Loucy (cell line): ENCODE measurements around the gene ZFHX3.

ENCODE experiments used
- H2AFZ ChIP-seq: fragments of 200-600 bp; sonication (generic); 2 replicates; pipeline ENCODE4 v1.6.0; 2016; ENCODE audit warnings: antibody characterized with exemption, mild to moderate bottlenecking, low read length, moderate library complexity
- H3F3A ChIP-seq: fragments of 200-600 bp; 2 replicates; pipeline ENCODE4 v1.6.0; 2016; ENCODE audit warnings: antibody characterized with exemption, low read depth, mild to moderate bottlenecking
- H3K27me3 ChIP-seq: fragments of 200-600 bp; sonication (generic); 2 replicates; pipeline ENCODE4 v1.6.1; 2014; ENCODE audit warnings: low read length, mild to moderate bottlenecking; ENCODE audit not compliant: insufficient read depth, poor library complexity, severe bottlenecking
- H3K36me3 ChIP-seq: fragments of 200-600 bp; sonication (generic); 2 replicates; pipeline ENCODE4 v1.6.1; 2016; ENCODE audit warnings: low read length; ENCODE audit not compliant: insufficient read depth
- H3K4me1 ChIP-seq: fragments of 200-600 bp; sonication (generic); 2 replicates; pipeline ENCODE4 v1.5.1; 2014; ENCODE audit warnings: low read length, mild to moderate bottlenecking; ENCODE audit not compliant: insufficient read depth, poor library complexity, severe bottlenecking
- H3K4me2 ChIP-seq: fragments of 200-600 bp; sonication (generic); 2 replicates; pipeline ENCODE4 v1.6.0; 2014; ENCODE audit warnings: antibody characterized with exemption, low read length, low read depth, mild to moderate bottlenecking; ENCODE audit not compliant: poor library complexity, severe bottlenecking
- H3K4me3 ChIP-seq: fragments of 200-600 bp; sonication (generic); 2 replicates; pipeline ENCODE4 v1.5.1; 2014; ENCODE audit warnings: low read length, mild to moderate bottlenecking, mixed read lengths; ENCODE audit not compliant: poor library complexity, severe bottlenecking
- H3K79me2 ChIP-seq: fragments of 200-600 bp; sonication (generic); 2 replicates; pipeline ENCODE4 v1.6.1; 2014; ENCODE audit warnings: low read length; ENCODE audit not compliant: insufficient read depth
- H3K9ac ChIP-seq: fragments of 200-600 bp; sonication (generic); 2 replicates; pipeline ENCODE4 v1.6.0; 2014; ENCODE audit warnings: mild to moderate bottlenecking, low read depth, low read length, moderate library complexity; ENCODE audit not compliant: poor library complexity, severe bottlenecking
- H3K9me2 ChIP-seq: fragments of 200-600 bp; sonication (generic); replicated peaks from 2 replicates; pipeline ENCODE4 v1.6.1; 2016; ENCODE audit warnings: low read depth, low read length, mixed read lengths
- H3K9me3 ChIP-seq: fragments of 200-600 bp; sonication (generic); 2 replicates; pipeline ENCODE4 v1.6.1; 2014; ENCODE audit warnings: mild to moderate bottlenecking, antibody characterized with exemption, low read length, low read depth; ENCODE audit not compliant: insufficient read depth
- H4K20me1 ChIP-seq: fragments of 200-600 bp; sonication (generic); 2 replicates; pipeline ENCODE4 v1.6.0; 2014; ENCODE audit warnings: antibody characterized with exemption, low read length, mild to moderate bottlenecking; ENCODE audit not compliant: insufficient read depth, poor library complexity, severe bottlenecking
- CTCF ChIP-seq: fragments of 200-600 bp; sonication (generic); conservative IDR thresholded peaks from 2 replicates; pipeline ENCODE4 v1.5.1; 2014; ENCODE audit warnings: mild to moderate bottlenecking, antibody characterized with exemption, low read length
- EZH2phosphoT487 ChIP-seq: fragments of 200-600 bp; IDR thresholded peaks from 2 replicates; pipeline ENCODE4 v1.6.1; 2018; ENCODE audit warnings: antibody characterized with exemption, mild to moderate bottlenecking, moderate library complexity, borderline replicate concordance

Gene ZFHX3

GRCh38 chr16:72898216-72898825, 149.6 kb downstream of the ZFHX3 start:
- no peaks in the 10 kb centered on the region for H3K4me1 ChIP-seq
- H3K79me2 ChIP-seq = no peaks in the 10 kb centered on the region
- H3K36me3 ChIP-seq = no peaks in the 10 kb centered on the region
- no peaks in the 10 kb centered on the region for H3K9me3 ChIP-seq
- TF ChIP-seq EZH2phosphoT487 (no peak), CTCF (no peak)
- no peaks in the 10 kb centered on the region for H3F3A ChIP-seq
- no peaks in the 10 kb centered on the region for H3K27me3 ChIP-seq
- no peak overlapping the region for H3K4me2 ChIP-seq
- H3K4me3 ChIP-seq = no peak overlapping the region
- H3K9ac ChIP-seq = no peak overlapping the region
- no peaks in the 10 kb centered on the region for H4K20me1 ChIP-seq
- H2AFZ ChIP-seq = no peak overlapping the region
- H3K9me2 ChIP-seq = no peaks in the 10 kb centered on the region

GRCh38 chr16:72897707-72898106, 150.2 kb downstream of the ZFHX3 start:
- no peaks in the 10 kb centered on the region for H3K9me2 ChIP-seq
- TF ChIP-seq EZH2phosphoT487 = no peak
- TF ChIP-seq CTCF = no peak
- no peaks in the 10 kb centered on the region for H3K36me3 ChIP-seq
- no peaks in the 10 kb centered on the region for H4K20me1 ChIP-seq
- no peak overlapping the region for H3K4me3 ChIP-seq
- H3K79me2 ChIP-seq = no peaks in the 10 kb centered on the region
- no peak overlapping the region for H3K4me2 ChIP-seq
- H3F3A ChIP-seq = no peaks in the 10 kb centered on the region
- H2AFZ ChIP-seq = no peak overlapping the region
- H3K9me3 ChIP-seq = no peaks in the 10 kb centered on the region
- no peaks in the 10 kb centered on the region for H3K4me1 ChIP-seq
- H3K27me3 ChIP-seq = no peaks in the 10 kb centered on the region
- H3K9ac ChIP-seq = no peak overlapping the region

GRCh38 chr16:72896485-72897118, 151.3 kb downstream of the ZFHX3 start:
- Histone ChIP-seq H3K4me1 (no peaks in the 10 kb centered on the region), H3K9ac (no peak overlapping the region), H3K9me3 (no peaks in the 10 kb centered on the region), H3K4me3 (no peak overlapping the region), H3K9me2 (no peaks in the 10 kb centered on the region), H3K4me2 (no peak overlapping the region), H3K36me3 (no peaks in the 10 kb centered on the region), H2AFZ (no peak overlapping the region), H3K27me3 (no peaks in the 10 kb centered on the region), H3K79me2 (no peaks in the 10 kb centered on the region), H3F3A (no peaks in the 10 kb centered on the region), H4K20me1 (no peaks in the 10 kb centered on the region)
- TF ChIP-seq EZH2phosphoT487 (no peak), CTCF (no peak)
